Measurements from ENCODE around the gene NSD2. TPM values are rescaled to one million over a fixed set of nuclear protein-coding genes. Genes with fewer than 3 reads are reported as not detected.
A peak's percentile ranks its signal among the peaks of the same experiment; 100 is the strongest.

Gene NSD2
- total RNA-seq, 6 experiments from 2014 or later: 11.4 to 19.4 (median 14.0) TPM

- Histone ChIP-seq H3K27me3 (no peaks in the 10 kb centered on the region), H3K4me3 (no peak overlapping the region), H3K36me3 (peaks cover 0 to 19% (median 1%) of the 10 kb centered on the region in 4 donors), H3K4me1 (peaks cover 0 to 16% (median 4%) of the 10 kb centered on the region in 4 donors), H3K27ac (no peak overlapping the region), H3K9me3 (no peaks in the 10 kb centered on the region)
- TF ChIP-seq CTCF (IDR thresholded peaks at IDR 0.05) (no peak), POLR2A (IDR thresholded peaks at IDR 0.05) (no peak)
- intact Hi-C loops (cut with DNase I): no loop called here
- 60% methylated on average over 1 of the region's 11 CpGs for WGBS (ENCODE audit: insufficient coverage, low coverage, low lambda C conversion rate, missing lambda C conversion rate)
- DNase-seq (no peak), ATAC-seq (no peak)
Observed at GRCh38 chr4:1851160-1851559, 20.0 kb upstream of the NSD2 start.

- Histone ChIP-seq H3K36me3 (peaks cover 0 to 12% (median 1%) of the 10 kb centered on the region in 4 donors), H3K27ac (no peak overlapping the region), H3K27me3 (no peaks in the 10 kb centered on the region), H3K9me3 (no peaks in the 10 kb centered on the region), H3K4me1 (peaks cover 0 to 16% (median 4%) of the 10 kb centered on the region in 4 donors), H3K4me3 (no peak overlapping the region)
- TF ChIP-seq POLR2A (IDR thresholded peaks at IDR 0.05) (no peak), CTCF (IDR thresholded peaks at IDR 0.05) (no peak)
- DNase-seq (peak in 2 of 3 donors; percentile 59 to 65), ATAC-seq (no peak)
- intact Hi-C loops (cut with DNase I): no loop called here
- 61% methylated on average over 12 of the region's 16 CpGs for WGBS (ENCODE audit: insufficient coverage, low coverage, low lambda C conversion rate, missing lambda C conversion rate)
Observed at GRCh38 chr4:1851575-1852410, 19.4 kb upstream of the NSD2 start.

GRCh38 chr4:1852904-1853623, 18.1 kb upstream of the NSD2 start:
- Histone ChIP-seq H3K36me3 (peaks cover 0 to 5% (median 0%) of the 10 kb centered on the region in 4 donors), H3K9me3 (no peaks in the 10 kb centered on the region), H3K27me3 (no peaks in the 10 kb centered on the region), H3K4me3 (no peak overlapping the region), H3K27ac (no peak overlapping the region), H3K4me1 (peaks cover 0 to 16% (median 4%) of the 10 kb centered on the region in 4 donors)
- intact Hi-C loops (cut with DNase I): no loop called here
- DNase-seq: no peak
- no peak for ATAC-seq
- TF ChIP-seq POLR2A (IDR thresholded peaks at IDR 0.05) (no peak), CTCF (IDR thresholded peaks at IDR 0.05) (no peak)
- WGBS (ENCODE audit: insufficient coverage, low coverage, low lambda C conversion rate, missing lambda C conversion rate): 79% methylated on average over 7 of the region's 9 CpGs

GRCh38 chr4:1854752-1855151, 16.4 kb upstream of the NSD2 start:
- WGBS (ENCODE audit: insufficient coverage, low coverage, low lambda C conversion rate, missing lambda C conversion rate): 15% methylated on average over 1 of the region's 1 CpG
- TF ChIP-seq POLR2A (IDR thresholded peaks at IDR 0.05): no peak
- TF ChIP-seq CTCF (IDR thresholded peaks at IDR 0.05): no peak
- Histone ChIP-seq H3K4me3 (peak overlapping the region; percentile 85 to 91 (median 90)), H3K27me3 (no peaks in the 10 kb centered on the region), H3K36me3 (no peaks in the 10 kb centered on the region), H3K27ac (no peak overlapping the region), H3K4me1 (peaks cover 0 to 16% (median 4%) of the 10 kb centered on the region in 4 donors), H3K9me3 (no peaks in the 10 kb centered on the region)
- ATAC-seq (no peak), DNase-seq (no peak)
- intact Hi-C loops (cut with DNase I): no loop called here

Measured in right lobe of liver (tissue), 6 donors.